Mesendoderm (in vitro differentiated cells): ENCODE results near the gene ZNF141.

Experiments used
- DNase-seq: peaks from one replicate; pipeline ENCODE4 v3.0.0; 2013
- H2AK5ac ChIP-seq: 2 replicates; pipeline ENCODE4 v1.6.1; 2013; ENCODE audit warnings: low read length, inconsistent platforms
- H2BK120ac ChIP-seq: 2 replicates; pipeline ENCODE4 v1.6.1; 2013; ENCODE audit warnings: low read depth, mild to moderate bottlenecking, low read length, moderate library complexity, mixed read lengths
- H2BK15ac ChIP-seq: replicated peaks from 2 replicates; pipeline ENCODE4 v1.6.1; 2013; ENCODE audit warnings: low read depth, mild to moderate bottlenecking, moderate library complexity
- H2BK5ac ChIP-seq: 2 replicates; pipeline ENCODE4 v1.6.1; 2013; ENCODE audit warnings: low read length, inconsistent platforms
- H3K18ac ChIP-seq: 2 replicates; pipeline ENCODE4 v1.6.1; 2013; ENCODE audit warnings: mild to moderate bottlenecking, low read length, mixed read lengths
- H3K23ac ChIP-seq: one replicate; pipeline ENCODE4 v1.6.1; 2013; ENCODE audit warnings: low read length
- H3K27ac ChIP-seq: 2 replicates; pipeline ENCODE4 v1.5.1; 2013; ENCODE audit warnings: low read depth, mild to moderate bottlenecking, inconsistent platforms, low read length, moderate library complexity
- H3K27me3 ChIP-seq: 2 replicates; pipeline ENCODE4 v1.6.1; 2013; ENCODE audit warnings: low read length, control low read depth, mild to moderate bottlenecking, inconsistent platforms; ENCODE audit not compliant: insufficient read depth, poor library complexity
- H3K36me3 ChIP-seq: 2 replicates; pipeline ENCODE4 v1.6.1; 2013; ENCODE audit warnings: low read length, inconsistent platforms; ENCODE audit not compliant: control insufficient read depth, insufficient read depth
- H3K4ac ChIP-seq: one replicate; pipeline ENCODE4 v1.6.1; 2013; ENCODE audit warnings: low read depth, mild to moderate bottlenecking, low read length, moderate library complexity
- H3K4me1 ChIP-seq: 2 replicates; pipeline ENCODE4 v1.6.1; 2013; ENCODE audit warnings: low read depth, low read length, inconsistent platforms; ENCODE audit not compliant: control insufficient read depth
- H3K4me2 ChIP-seq: 2 replicates; pipeline ENCODE4 v1.6.1; 2013; ENCODE audit warnings: low read length
- H3K4me3 ChIP-seq: 2 replicates; pipeline ENCODE4 v1.5.1; 2013; ENCODE audit warnings: mild to moderate bottlenecking, low read length
- H3K56ac ChIP-seq: one replicate; pipeline ENCODE4 v1.6.1; 2013; ENCODE audit warnings: low read length
- H3K79me1 ChIP-seq: 2 replicates; pipeline ENCODE4 v1.6.1; 2013; ENCODE audit warnings: low read length, inconsistent platforms
- H3K79me2 ChIP-seq: 2 replicates; pipeline ENCODE4 v1.6.1; 2013; ENCODE audit warnings: mild to moderate bottlenecking, low read length; ENCODE audit not compliant: control insufficient read depth, insufficient read depth
- H3K9ac ChIP-seq: 2 replicates; pipeline ENCODE4 v1.6.1; 2013; ENCODE audit warnings: low read length, inconsistent platforms
- H4K5ac ChIP-seq: one replicate; pipeline ENCODE4 v1.6.1; 2013; ENCODE audit warnings: low read length
- H4K8ac ChIP-seq: one replicate; pipeline ENCODE4 v1.6.1; 2013; ENCODE audit warnings: low read depth, mild to moderate bottlenecking, control low read depth, low read length, moderate library complexity
- WGBS: extraction: QIAGEN DNeasy Blood & Tissue Kit; methylation state at CpG from one replicate; pipeline ENCODE4 v1.1.7; 2013; ENCODE audit warnings: low lambda C conversion rate, missing lambda C conversion rate; ENCODE audit not compliant: insufficient coverage; ENCODE audit errors: extremely low coverage; 5-methylcytosine and 5-hydroxymethylcytosine counted together

The ZNF141 gene

DNA sequence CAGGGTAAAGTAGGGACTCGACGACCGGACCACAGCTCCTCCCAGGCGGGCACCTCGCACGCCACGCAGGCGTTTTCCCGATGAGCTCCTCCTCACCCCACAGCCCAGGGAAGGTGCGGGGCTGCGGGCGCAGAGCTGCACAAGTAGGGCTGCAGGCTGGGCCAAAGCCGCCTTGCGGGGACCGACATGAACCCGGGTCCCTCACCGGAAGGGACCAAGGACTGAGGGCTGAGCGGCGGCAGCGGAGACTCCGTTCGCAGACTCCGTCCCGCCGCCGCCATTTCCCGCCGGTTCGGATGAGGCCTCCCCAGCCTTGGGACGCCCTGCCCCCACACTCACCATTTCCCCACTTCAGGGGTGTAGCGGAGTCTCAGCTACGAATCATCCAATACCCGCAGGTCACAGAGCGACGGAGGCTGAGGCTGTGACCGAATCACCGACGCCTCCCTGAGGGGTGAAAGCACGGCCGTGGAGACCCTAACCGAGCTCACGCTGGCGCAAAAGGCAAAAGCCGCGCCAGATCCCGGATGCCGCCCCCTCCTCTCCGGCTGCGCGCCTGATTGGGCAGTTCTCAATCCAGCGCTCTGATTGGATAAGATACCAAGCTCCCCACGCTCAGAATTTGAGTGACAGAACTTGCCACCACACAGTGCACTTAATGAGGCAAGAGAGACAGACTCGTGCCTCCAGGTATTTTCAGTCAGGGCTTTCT lies 32.5 kb upstream of the ZNF141 start, which contains the start of gene ZNF732:
Gene ZNF732 (minus strand): TSS at position 506 of the 712 bp plus-strand sequence. CDS start 164 bp downstream, at position 342.
- H4K5ac ChIP-seq: no peak within 1 kb of the TSS
- peak within 1 kb of the TSS; percentile 1 for H3K4ac ChIP-seq
- peak within 1 kb of the TSS; percentile 68 for H3K4me2 ChIP-seq
- peaks cover 6% of the 10 kb centered on the region for H3K79me1 ChIP-seq
- H3K18ac ChIP-seq: peak within 1 kb of the TSS; percentile 82
- H3K36me3 ChIP-seq: peaks cover 3% of the 10 kb centered on the region
- peak within 1 kb of the TSS; percentile 62 for H3K4me3 ChIP-seq
- H3K79me2 ChIP-seq: peaks cover 36% of the 10 kb centered on the region
- H3K27me3 ChIP-seq: no peaks in the 10 kb centered on the region
- H3K4me1 ChIP-seq: peaks cover 5% of the 10 kb centered on the region
- peak within 1 kb of the TSS; percentile 94 for H3K23ac ChIP-seq
- H3K56ac ChIP-seq: peak within 1 kb of the TSS; percentile 99
- peak within 1 kb of the TSS; percentile 29 for H2BK5ac ChIP-seq
- peak within 1 kb of the TSS; percentile 72 for H3K27ac ChIP-seq
- no peak within 1 kb of the TSS for H2BK15ac ChIP-seq
- H2AK5ac ChIP-seq: no peak within 1 kb of the TSS
- DNase-seq: peak; percentile 99
- H4K8ac ChIP-seq: peak within 1 kb of the TSS; percentile 81
- H3K9ac ChIP-seq: peak within 1 kb of the TSS; percentile 98
- H2BK120ac ChIP-seq: no peak within 1 kb of the TSS
- no CpG with 5 or more reads among the region's 53 CpGs for WGBS

DNA sequence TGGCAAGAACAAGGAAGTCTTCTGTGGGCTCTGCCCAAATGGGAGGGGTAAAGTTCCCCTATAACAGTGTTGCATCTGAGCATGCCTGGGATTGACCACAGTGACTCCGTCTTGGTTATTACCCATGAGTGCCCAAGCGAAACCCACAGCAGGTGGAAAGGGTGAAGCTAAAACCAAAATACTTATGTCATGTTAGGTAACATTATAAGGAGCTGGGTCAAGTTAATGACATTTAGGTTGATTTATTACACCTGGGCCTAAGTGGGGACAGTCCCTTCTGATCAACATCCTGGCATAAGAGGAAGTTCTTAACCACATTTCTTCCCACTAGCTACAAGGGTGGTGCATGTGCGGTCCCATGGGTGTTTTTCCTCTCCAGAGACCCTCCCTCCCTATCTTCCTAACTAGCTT lies 31.1 kb upstream of the ZNF141 start:
- H2BK120ac ChIP-seq: no peak overlapping the region
- H4K5ac ChIP-seq: no peak overlapping the region
- H3K4ac ChIP-seq: no peak overlapping the region
- no peak overlapping the region for H4K8ac ChIP-seq
- no peak overlapping the region for H3K4me2 ChIP-seq
- no peaks in the 10 kb centered on the region for H3K27me3 ChIP-seq
- H3K18ac ChIP-seq: no peak overlapping the region
- no peak overlapping the region for H3K9ac ChIP-seq
- no peak overlapping the region for H2BK15ac ChIP-seq
- no peak overlapping the region for H2AK5ac ChIP-seq
- H3K56ac ChIP-seq: no peak overlapping the region
- no peak overlapping the region for H3K4me3 ChIP-seq
- peaks cover 3% of the 10 kb centered on the region for H3K36me3 ChIP-seq
- DNase-seq: no peak
- no peak overlapping the region for H3K23ac ChIP-seq
- peaks cover 6% of the 10 kb centered on the region for H3K79me1 ChIP-seq
- no peak overlapping the region for H3K27ac ChIP-seq
- H3K79me2 ChIP-seq: peaks cover 32% of the 10 kb centered on the region
- no CpG with 5 or more reads among the region's 3 CpGs for WGBS
- H2BK5ac ChIP-seq: no peak overlapping the region
- H3K4me1 ChIP-seq: peaks cover 5% of the 10 kb centered on the region

DNA sequence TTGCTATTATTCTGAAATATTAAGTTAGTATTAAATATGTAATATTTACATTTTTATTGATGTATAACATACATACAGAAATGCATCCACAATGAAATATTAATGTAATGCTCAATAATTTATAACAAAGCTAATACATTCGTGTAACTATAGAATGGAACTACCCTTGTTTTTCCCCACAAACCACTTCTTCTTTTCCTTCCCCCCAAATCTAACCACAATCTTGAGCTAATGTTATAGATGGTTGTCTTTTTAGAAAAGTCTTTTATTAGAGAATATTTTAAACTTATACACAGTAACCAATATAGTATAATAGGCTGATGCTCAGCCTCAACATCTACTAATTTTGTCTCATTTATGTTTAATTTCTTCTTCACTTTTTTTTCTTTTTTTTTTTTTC lies 27.8 kb upstream of the ZNF141 start:
- no peak overlapping the region for H3K27ac ChIP-seq

DNA sequence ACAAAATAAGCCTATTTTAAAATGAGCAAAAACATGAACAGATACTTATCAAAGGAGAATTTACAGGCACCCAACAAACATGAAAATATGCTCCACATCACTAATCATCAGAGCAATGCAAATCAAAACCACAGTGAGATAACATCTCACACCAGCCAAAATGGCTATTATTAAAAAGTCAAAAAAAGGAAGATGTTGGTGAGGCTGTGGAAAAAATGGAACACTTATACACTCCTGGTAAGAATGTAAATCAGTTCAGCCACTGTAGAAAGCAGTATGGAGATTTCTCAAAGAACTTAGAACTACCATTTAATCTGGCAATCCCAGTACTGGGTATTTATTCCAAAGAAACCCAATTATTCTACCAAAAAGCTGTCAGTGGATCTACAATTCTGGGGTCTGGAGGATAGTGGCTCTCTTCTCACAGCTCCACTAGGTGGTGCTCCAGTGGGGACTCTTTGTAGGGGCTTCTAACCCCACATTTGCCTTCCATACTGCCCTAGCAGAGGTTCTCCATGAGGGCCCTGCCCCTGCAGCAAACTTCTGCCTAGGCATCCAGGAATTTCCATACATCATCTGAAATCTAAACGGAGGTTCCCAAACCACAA lies 23.2 kb upstream of the ZNF141 start:
- Histone ChIP-seq H3K23ac (no peak overlapping the region), H3K4ac (no peak overlapping the region)

More for the DNA sequence above, 27.8 kb upstream of the ZNF141 start:
- no peak overlapping the region for H3K9ac ChIP-seq
- no peak overlapping the region for H3K23ac ChIP-seq
- no peak overlapping the region for H4K8ac ChIP-seq
- no peaks in the 10 kb centered on the region for H3K79me1 ChIP-seq
- H2BK5ac ChIP-seq: no peak overlapping the region
- no peak overlapping the region for H3K56ac ChIP-seq
- no CpG with 5 or more reads among the region's 1 CpG for WGBS
- H3K4me1 ChIP-seq: no peaks in the 10 kb centered on the region
- no peak overlapping the region for H3K4me3 ChIP-seq
- no peak overlapping the region for H4K5ac ChIP-seq
- H3K18ac ChIP-seq: no peak overlapping the region
- peaks cover 2% of the 10 kb centered on the region for H3K79me2 ChIP-seq
- H2BK15ac ChIP-seq: no peak overlapping the region
- H2BK120ac ChIP-seq: no peak overlapping the region
- H3K4me2 ChIP-seq: no peak overlapping the region
- no peaks in the 10 kb centered on the region for H3K27me3 ChIP-seq
- no peak for DNase-seq
- no peaks in the 10 kb centered on the region for H3K36me3 ChIP-seq
- no peak overlapping the region for H3K4ac ChIP-seq
- H2AK5ac ChIP-seq: no peak overlapping the region

DNA sequence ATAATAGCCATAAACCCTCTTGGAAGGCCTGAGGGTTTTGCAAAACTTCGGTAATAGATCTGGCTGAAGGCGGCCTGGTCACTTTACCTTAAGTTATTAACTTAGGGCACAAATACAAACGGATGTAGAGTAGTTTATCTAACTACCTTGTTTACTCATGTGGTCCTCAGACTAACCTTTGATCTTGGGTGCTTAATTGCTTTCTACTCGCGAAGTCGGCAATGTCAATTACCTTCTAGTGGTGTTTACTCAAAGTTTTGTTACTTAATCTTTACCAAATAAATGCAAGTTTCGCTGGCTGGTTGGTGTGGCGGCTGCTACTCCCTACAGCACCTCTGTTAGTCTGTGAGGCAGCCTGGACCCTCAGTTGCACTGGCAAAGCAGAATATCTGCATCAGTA lies 8.9 kb upstream of the ZNF141 start:
- Histone ChIP-seq H3K4ac (no peak overlapping the region), H2AK5ac (no peak overlapping the region), H3K79me1 (no peaks in the 10 kb centered on the region), H3K18ac (no peak overlapping the region), H3K4me1 (no peaks in the 10 kb centered on the region), H4K5ac (no peak overlapping the region), H2BK120ac (no peak overlapping the region), H3K27me3 (no peaks in the 10 kb centered on the region), H2BK5ac (no peak overlapping the region), H3K36me3 (no peaks in the 10 kb centered on the region), H4K8ac (no peak overlapping the region), H2BK15ac (no peak overlapping the region), H3K4me3 (no peak overlapping the region), H3K56ac (no peak overlapping the region), H3K27ac (no peak overlapping the region), H3K79me2 (no peaks in the 10 kb centered on the region), H3K9ac (no peak overlapping the region), H3K4me2 (no peak overlapping the region), H3K23ac (no peak overlapping the region)
- DNase-seq: no peak
- WGBS: no CpG with 5 or more reads among the region's 8 CpGs

More for the DNA sequence above, 23.2 kb upstream of the ZNF141 start:
- Histone ChIP-seq H2BK15ac (no peak overlapping the region), H2BK5ac (no peak overlapping the region), H2BK120ac (no peak overlapping the region), H3K79me2 (no peaks in the 10 kb centered on the region), H3K4me2 (no peak overlapping the region), H3K27ac (no peak overlapping the region), H3K56ac (no peak overlapping the region), H3K79me1 (no peaks in the 10 kb centered on the region), H4K8ac (no peak overlapping the region), H3K36me3 (no peaks in the 10 kb centered on the region), H4K5ac (no peak overlapping the region), H3K4me3 (no peak overlapping the region), H3K18ac (no peak overlapping the region), H2AK5ac (no peak overlapping the region), H3K27me3 (no peaks in the 10 kb centered on the region), H3K4me1 (no peaks in the 10 kb centered on the region), H3K9ac (no peak overlapping the region)
- DNase-seq: no peak
- no CpG with 5 or more reads among the region's 1 CpG for WGBS
